Uterus (tissue), 2 donors: ENCODE measurements around the gene SLC25A4.

ENCODE experiments used
- CTCF ChIP-seq, 4 experiments: fragments of 200-600 bp in 2 of 4; fragments of 450-650 bp in 2 of 4; sonication (generic) in 2 of 4; IDR thresholded peaks; one replicate each; pipeline ENCODE4 v1.5.1; 2016 to 2019; ENCODE audit warnings: antibody characterized with exemption in 4 of 4, mild to moderate bottlenecking in 2 of 4, moderate library complexity in 1 of 4
- POLR2A ChIP-seq, 2 donors: fragments of 450-650 bp; IDR thresholded peaks; one replicate each; pipeline ENCODE4 v1.6.1; 2016; ENCODE audit warnings: antibody characterized with exemption in 2 of 2, mild to moderate bottlenecking in 1 of 2, moderate library complexity in 1 of 2

- TF ChIP-seq CTCF (IDR thresholded peaks at IDR 0.05) = no peak
- no peak for TF ChIP-seq POLR2A (IDR thresholded peaks at IDR 0.05)
These were observed 3.3 kb upstream of the SLC25A4 start for GRCh38 chr4:185139736-185140135.
